HCT116 (cell line): ENCODE results near the gene CCL1.

Experiments
- EGR1 ChIP-seq: IDR thresholded peaks from 2 replicates; pipeline ENCODE4 v1.6.1; 2012; ENCODE audit warnings: low read depth
- EZH2 ChIP-seq: fragments of 200-600 bp; sonication (generic); IDR thresholded peaks from 2 replicates; pipeline ENCODE4 v1.6.1; 2017; ENCODE audit warnings: antibody characterized with exemption, mixed run types
- TF ChIP-seq, protein P1 (sequence below): IDR thresholded peaks from 2 replicates; pipeline ENCODE4 v1.6.1; 2012
- TF ChIP-seq, protein P2 (sequence below), 3 experiments: fragments of 200-600 bp in 1 of 3; sonication (generic) in 1 of 3; IDR thresholded peaks in 2 of 3; conservative IDR thresholded peaks in 1 of 3; 2 replicates each; pipeline ENCODE4 v1.5.1; 2012 to 2017; ENCODE audit warnings: low read depth in 2 of 3, low read length in 2 of 3, antibody characterized with exemption in 1 of 3, borderline replicate concordance in 1 of 3, control low read depth in 1 of 3, mild to moderate bottlenecking in 1 of 3, mixed read lengths in 1 of 3, mixed run types in 1 of 3, moderate library complexity in 1 of 3; ENCODE audit not compliant: insufficient read depth in 1 of 3

DNA sequence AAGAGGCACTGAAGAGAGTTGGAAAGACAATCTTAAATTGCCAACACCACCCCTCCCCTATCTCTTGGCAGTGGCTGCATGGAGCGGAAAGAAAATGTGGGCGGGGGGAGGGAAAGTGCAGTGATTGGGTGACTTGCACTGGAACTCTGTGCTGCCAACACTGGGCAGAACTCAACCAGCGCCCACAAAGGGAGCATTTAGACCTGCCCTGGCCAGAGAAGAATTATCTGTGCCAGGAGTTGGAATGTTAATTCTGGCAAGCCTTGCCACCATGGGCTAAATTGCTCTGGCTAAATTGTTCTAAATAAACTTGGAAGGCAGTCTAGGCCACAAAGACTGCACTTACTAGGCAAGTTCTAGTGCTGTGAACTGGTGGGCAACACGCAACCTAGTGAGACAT, 13.3 kb downstream of the CCL1 start:
- TF ChIP-seq, protein P1, sequence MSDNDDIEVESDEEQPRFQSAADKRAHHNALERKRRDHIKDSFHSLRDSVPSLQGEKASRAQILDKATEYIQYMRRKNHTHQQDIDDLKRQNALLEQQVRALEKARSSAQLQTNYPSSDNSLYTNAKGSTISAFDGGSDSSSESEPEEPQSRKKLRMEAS = no peak
- no peak for TF ChIP-seq EGR1
- TF ChIP-seq, protein P2, sequence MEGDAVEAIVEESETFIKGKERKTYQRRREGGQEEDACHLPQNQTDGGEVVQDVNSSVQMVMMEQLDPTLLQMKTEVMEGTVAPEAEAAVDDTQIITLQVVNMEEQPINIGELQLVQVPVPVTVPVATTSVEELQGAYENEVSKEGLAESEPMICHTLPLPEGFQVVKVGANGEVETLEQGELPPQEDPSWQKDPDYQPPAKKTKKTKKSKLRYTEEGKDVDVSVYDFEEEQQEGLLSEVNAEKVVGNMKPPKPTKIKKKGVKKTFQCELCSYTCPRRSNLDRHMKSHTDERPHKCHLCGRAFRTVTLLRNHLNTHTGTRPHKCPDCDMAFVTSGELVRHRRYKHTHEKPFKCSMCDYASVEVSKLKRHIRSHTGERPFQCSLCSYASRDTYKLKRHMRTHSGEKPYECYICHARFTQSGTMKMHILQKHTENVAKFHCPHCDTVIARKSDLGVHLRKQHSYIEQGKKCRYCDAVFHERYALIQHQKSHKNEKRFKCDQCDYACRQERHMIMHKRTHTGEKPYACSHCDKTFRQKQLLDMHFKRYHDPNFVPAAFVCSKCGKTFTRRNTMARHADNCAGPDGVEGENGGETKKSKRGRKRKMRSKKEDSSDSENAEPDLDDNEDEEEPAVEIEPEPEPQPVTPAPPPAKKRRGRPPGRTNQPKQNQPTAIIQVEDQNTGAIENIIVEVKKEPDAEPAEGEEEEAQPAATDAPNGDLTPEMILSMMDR (IDR thresholded peaks at IDR 0.05 in 2 of 3, conservative IDR thresholded peaks at IDR 0.05 in 1 of 3; ENCODE audit: borderline replicate concordance in 1 of 3, insufficient read depth in 1 of 3, low read depth in 2 of 3, low read length in 2 of 3) = no peak
- no peak for TF ChIP-seq EZH2
